Fibroblast of the conjunctiva (primary cell): ENCODE results near the gene ITGAL.

Experiments used
- DNase-seq: peaks from one replicate; pipeline ENCODE4 v3.0.0-alpha.2; 2010; ENCODE audit warnings: low read depth

ITGAL gene

GRCh38 chr16:30567160-30567990 lies 94.8 kb downstream of the ITGAL start:
- no peak for DNase-seq

- DNase-seq = peak; percentile 51
Observed at GRCh38 chr16:30567991-30568638, 95.6 kb downstream of the ITGAL start.

DNA sequence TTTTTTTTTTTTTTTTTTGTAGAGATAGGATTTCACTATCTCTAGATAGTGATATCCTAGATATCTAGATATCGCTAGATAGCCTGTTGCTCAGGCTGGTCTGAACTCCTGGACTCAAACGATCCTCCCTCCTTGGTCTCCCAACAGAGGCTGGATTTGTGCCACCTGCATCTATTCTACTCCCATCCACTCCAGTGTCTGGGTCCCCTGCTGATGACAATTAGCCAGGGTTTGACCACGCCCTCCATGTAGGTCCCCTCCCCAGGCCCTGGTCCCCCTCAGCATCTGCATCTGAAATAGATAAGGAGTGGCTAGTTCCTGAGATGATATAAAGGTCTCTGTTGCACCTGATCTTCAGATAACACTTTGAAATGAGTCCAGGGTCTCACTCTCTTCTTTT lies 96.7 kb downstream of the ITGAL start:
- no peak for DNase-seq

DNA sequence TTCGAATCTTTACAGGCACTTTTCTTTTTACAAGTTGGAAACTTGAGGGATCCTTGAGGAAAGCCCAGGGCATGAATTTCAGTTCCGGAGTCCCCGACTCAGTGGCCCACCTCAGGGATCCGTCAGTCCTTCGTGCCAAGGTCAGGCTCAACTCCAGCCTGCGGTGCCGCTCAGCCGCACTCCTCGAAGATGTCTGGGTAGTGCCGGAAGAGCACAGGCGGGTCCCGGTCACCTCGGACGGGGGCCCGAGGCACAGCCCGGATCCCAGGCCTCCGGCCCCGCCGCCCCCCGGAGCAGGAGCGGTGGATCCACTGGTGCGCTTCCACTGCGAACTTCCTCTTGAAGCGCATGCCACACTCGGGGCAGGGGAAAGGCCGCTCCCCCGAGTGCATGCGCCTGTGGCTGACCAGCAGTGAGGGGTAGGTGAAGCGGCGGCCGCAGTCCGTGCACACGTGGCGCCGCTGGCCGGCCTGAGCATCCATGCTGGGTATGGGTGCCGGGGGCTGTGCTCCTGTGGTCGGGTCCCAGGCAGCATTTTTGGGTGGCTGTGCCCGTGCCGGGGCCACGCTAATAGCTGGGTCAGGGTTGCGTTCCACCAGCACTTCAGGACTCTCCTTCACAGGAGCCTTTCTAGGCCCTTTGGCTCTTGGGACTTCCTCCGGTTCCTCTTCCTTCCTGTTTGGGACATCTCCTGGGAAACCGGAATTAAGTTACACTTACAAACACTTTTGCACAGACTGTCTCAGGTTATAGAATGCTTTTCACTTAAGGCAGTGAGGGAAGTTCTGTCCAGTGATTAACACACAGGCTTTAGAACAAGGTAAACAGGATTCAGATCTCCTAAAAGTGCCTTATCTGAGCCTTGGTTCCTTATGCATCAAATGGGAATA lies 97.4 kb downstream of the ITGAL start:
- no peak for DNase-seq

DNA sequence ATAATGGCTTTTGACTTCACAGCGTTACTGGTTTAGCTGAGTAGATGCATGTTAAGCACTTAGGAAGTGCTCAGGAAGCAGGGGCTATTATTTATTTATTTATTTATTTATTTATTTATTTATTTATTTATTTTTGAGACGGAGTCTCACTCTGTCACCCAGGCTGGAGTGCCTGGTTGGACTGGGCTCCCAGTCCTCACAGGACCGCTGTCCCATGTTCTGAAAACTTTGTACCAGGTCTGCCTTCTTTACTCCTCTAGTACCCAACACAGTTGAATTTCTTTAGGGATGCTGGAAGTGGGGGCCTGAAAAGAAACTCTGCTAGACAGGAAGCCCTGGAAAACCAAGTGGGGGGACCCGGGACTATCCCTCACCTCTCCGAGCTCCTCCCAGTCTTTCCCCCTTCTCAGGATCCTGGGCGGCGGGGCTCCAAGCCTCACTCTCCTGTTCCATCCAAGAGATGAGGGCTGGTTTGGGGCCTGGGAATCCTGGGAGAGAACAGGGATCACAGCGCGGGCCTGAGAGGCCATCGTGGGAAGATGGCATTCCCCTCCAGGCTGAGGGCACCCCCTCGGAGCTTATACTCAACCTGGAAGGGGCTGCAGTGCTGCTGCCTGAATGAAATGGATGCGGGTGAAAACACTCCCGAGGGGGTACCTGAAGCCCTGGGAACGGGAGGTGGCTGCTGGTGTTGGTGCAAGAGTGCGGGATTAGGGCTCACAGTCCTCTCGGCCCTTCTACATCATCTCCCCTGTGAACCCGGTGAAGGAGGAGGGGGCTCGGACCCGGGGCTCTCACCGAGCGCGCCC lies 98.3 kb downstream of the ITGAL start:
- DNase-seq = no peak

- peak; percentile 97 for DNase-seq
Observed at GRCh38 chr16:30571445-30572322, 99.1 kb downstream of the ITGAL start, which contains the start of gene ZNF688. Gene ZNF688, minus strand, starts transcription at chr16:30571714. Its CDS starts 85 bp downstream, at chr16:30571629.
